ENCODE results near the gene INSL3.

INSL3 gene

GRCh38 chr19:17832443-17833208 is 11.3 kb upstream of the INSL3 start:
- Histone ChIP-seq H3K4me1 (ENCODE audit: insufficient read depth, low read length, poor library complexity, severe bottlenecking) (peaks cover 3% of the 10 kb centered on the region), H3K9ac (ENCODE audit: low read depth, low read length, poor library complexity, severe bottlenecking) (no peak overlapping the region), H3K9me2 (replicated peaks; ENCODE audit: low read depth, low read length) (no peaks in the 10 kb centered on the region), H2AFZ (ENCODE audit: low read length) (no peak overlapping the region), H3F3A (ENCODE audit: low read depth) (no peaks in the 10 kb centered on the region), H3K9me3 (ENCODE audit: insufficient read depth, low read depth, low read length) (no peaks in the 10 kb centered on the region), H3K36me3 (ENCODE audit: insufficient read depth, low read length) (peaks cover 21% of the 10 kb centered on the region; the same call in 1 of the 2 replicates), H3K27me3 (ENCODE audit: insufficient read depth, low read length, poor library complexity, severe bottlenecking) (no peaks in the 10 kb centered on the region), H4K20me1 (ENCODE audit: insufficient read depth, low read length, poor library complexity, severe bottlenecking) (no peaks in the 10 kb centered on the region), H3K4me2 (ENCODE audit: low read depth, low read length, poor library complexity, severe bottlenecking) (no peak overlapping the region), H3K79me2 (ENCODE audit: insufficient read depth, low read length) (no peaks in the 10 kb centered on the region), H3K4me3 (ENCODE audit: low read length, poor library complexity, severe bottlenecking) (no peak overlapping the region)
- TF ChIP-seq EZH2phosphoT487 (IDR thresholded peaks at IDR 0.05; ENCODE audit: borderline replicate concordance), result no peak
- TF ChIP-seq CTCF (conservative IDR thresholded peaks at IDR 0.05; ENCODE audit: low read length), result no peak

GRCh38 chr19:17831419-17831888 is 10.1 kb upstream of the INSL3 start:
- no peaks in the 10 kb centered on the region for H3K9me2 ChIP-seq (replicated peaks; ENCODE audit: low read depth, low read length)
- no peaks in the 10 kb centered on the region for H3K9me3 ChIP-seq (ENCODE audit: insufficient read depth, low read depth, low read length)
- H2AFZ ChIP-seq (ENCODE audit: low read length), result no peak overlapping the region
- H3K4me1 ChIP-seq (ENCODE audit: insufficient read depth, low read length, poor library complexity, severe bottlenecking), result peaks cover 3% of the 10 kb centered on the region
- peaks cover 21% of the 10 kb centered on the region; the same call in 1 of the 2 replicates for H3K36me3 ChIP-seq (ENCODE audit: insufficient read depth, low read length)
- H3K9ac ChIP-seq (ENCODE audit: low read depth, low read length, poor library complexity, severe bottlenecking), result no peak overlapping the region
- H3K79me2 ChIP-seq (ENCODE audit: insufficient read depth, low read length), result no peaks in the 10 kb centered on the region
- no peak overlapping the region for H3K4me2 ChIP-seq (ENCODE audit: low read depth, low read length, poor library complexity, severe bottlenecking)
- TF ChIP-seq EZH2phosphoT487 (IDR thresholded peaks at IDR 0.05; ENCODE audit: borderline replicate concordance) (no peak), CTCF (conservative IDR thresholded peaks at IDR 0.05; ENCODE audit: low read length) (no peak)
- no peak overlapping the region for H3K4me3 ChIP-seq (ENCODE audit: low read length, poor library complexity, severe bottlenecking)
- H3F3A ChIP-seq (ENCODE audit: low read depth), result no peaks in the 10 kb centered on the region
- H4K20me1 ChIP-seq (ENCODE audit: insufficient read depth, low read length, poor library complexity, severe bottlenecking), result no peaks in the 10 kb centered on the region
- no peaks in the 10 kb centered on the region for H3K27me3 ChIP-seq (ENCODE audit: insufficient read depth, low read length, poor library complexity, severe bottlenecking)

- Histone ChIP-seq H3K4me1 (ENCODE audit: insufficient read depth, low read length, poor library complexity, severe bottlenecking) (peaks cover 3% of the 10 kb centered on the region), H3K9ac (ENCODE audit: low read depth, low read length, poor library complexity, severe bottlenecking) (no peak overlapping the region), H3F3A (ENCODE audit: low read depth) (no peaks in the 10 kb centered on the region), H3K9me2 (replicated peaks; ENCODE audit: low read depth, low read length) (no peaks in the 10 kb centered on the region), H3K36me3 (ENCODE audit: insufficient read depth, low read length) (peaks cover 21% of the 10 kb centered on the region; the same call in 1 of the 2 replicates), H3K4me3 (ENCODE audit: low read length, poor library complexity, severe bottlenecking) (no peak overlapping the region), H4K20me1 (ENCODE audit: insufficient read depth, low read length, poor library complexity, severe bottlenecking) (no peaks in the 10 kb centered on the region), H3K4me2 (ENCODE audit: low read depth, low read length, poor library complexity, severe bottlenecking) (no peak overlapping the region), H3K79me2 (ENCODE audit: insufficient read depth, low read length) (no peaks in the 10 kb centered on the region), H3K9me3 (ENCODE audit: insufficient read depth, low read depth, low read length) (no peaks in the 10 kb centered on the region), H2AFZ (ENCODE audit: low read length) (no peak overlapping the region), H3K27me3 (ENCODE audit: insufficient read depth, low read length, poor library complexity, severe bottlenecking) (no peaks in the 10 kb centered on the region)
- no peak for TF ChIP-seq CTCF (conservative IDR thresholded peaks at IDR 0.05; ENCODE audit: low read length)
- no peak for TF ChIP-seq EZH2phosphoT487 (IDR thresholded peaks at IDR 0.05; ENCODE audit: borderline replicate concordance)
Observed at GRCh38 chr19:17830567-17831418, 9.5 kb upstream of the INSL3 start.
